Measurements from ENCODE around the gene IL18BP.

DNA sequence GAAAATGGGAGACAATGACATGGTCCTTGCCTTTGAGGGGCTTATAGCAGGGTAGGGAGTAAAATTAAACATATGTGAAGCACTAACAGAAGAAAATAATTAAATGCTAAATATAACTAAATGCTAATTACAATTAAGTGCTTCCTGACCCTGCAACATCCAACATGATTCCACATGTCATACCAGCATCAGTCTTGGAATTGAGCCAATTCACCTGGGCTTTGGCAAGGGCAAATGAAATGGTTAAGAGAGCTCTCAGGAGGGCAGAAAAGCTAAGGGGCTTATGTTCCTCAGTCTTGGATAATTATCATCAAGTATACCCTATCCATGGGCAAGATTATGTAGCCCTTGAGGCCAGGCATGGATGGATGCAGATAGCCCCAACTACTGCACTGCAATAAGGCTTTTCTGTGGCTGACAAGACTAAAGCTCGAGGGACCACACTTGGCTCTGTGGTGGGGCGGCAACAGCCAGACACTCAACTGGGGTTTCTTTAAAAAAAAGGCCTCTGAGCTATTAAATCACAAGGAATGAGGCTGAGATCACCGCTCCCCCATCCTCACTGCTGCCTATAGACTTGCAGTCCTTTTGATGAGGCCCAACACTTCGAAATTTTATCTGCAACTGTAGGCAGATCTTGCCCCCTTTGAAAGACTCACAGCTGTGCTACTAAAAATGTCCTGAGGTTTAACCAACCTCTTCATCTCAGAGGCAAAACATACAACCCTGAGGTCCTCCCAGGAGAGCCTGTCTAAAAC lies 39.0 kb downstream of the IL18BP start:
- TF ChIP-seq, protein P1, sequence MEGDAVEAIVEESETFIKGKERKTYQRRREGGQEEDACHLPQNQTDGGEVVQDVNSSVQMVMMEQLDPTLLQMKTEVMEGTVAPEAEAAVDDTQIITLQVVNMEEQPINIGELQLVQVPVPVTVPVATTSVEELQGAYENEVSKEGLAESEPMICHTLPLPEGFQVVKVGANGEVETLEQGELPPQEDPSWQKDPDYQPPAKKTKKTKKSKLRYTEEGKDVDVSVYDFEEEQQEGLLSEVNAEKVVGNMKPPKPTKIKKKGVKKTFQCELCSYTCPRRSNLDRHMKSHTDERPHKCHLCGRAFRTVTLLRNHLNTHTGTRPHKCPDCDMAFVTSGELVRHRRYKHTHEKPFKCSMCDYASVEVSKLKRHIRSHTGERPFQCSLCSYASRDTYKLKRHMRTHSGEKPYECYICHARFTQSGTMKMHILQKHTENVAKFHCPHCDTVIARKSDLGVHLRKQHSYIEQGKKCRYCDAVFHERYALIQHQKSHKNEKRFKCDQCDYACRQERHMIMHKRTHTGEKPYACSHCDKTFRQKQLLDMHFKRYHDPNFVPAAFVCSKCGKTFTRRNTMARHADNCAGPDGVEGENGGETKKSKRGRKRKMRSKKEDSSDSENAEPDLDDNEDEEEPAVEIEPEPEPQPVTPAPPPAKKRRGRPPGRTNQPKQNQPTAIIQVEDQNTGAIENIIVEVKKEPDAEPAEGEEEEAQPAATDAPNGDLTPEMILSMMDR (conservative IDR thresholded peaks at IDR 0.05; ENCODE audit: low read depth, low read length): no peak
- no peak for TF ChIP-seq EZH2 (IDR thresholded peaks at IDR 0.05; ENCODE audit: borderline replicate concordance, low read depth, low read length, poor library complexity, severe bottlenecking)

Measured in A673 (cell line).